AG04449 (cell line): Measurements from ENCODE around the gene TTLL9.

ENCODE experiments used
- CTCF ChIA-PET: fragments of 350-600 bp; formaldehyde crosslinking; extraction: SDS; loops from one replicate; lab custom pipeline; 2021; ENCODE audit warnings: antibody characterized with exemption; lab: Yijun Ruan, JAX
- POLR2A ChIA-PET: fragments of 400-600, 350-600 bp; formaldehyde crosslinking; extraction: SDS; loops from one replicate; lab custom pipeline; 2020; ENCODE audit warnings: antibody characterized with exemption, inconsistent platforms; lab: Yijun Ruan, JAX
- DNase-seq: peaks from one replicate; pipeline ENCODE4 v3.0.0-alpha.2; 2010; ENCODE audit warnings: low read depth, low spot score
- H3K4me3 ChIP-seq: 2 replicates; pipeline ENCODE4 v1.5.1; 2011; ENCODE audit warnings: low read depth, mild to moderate bottlenecking, control low read depth, low read length
- CTCF ChIP-seq: IDR thresholded peaks from one replicate; pipeline ENCODE4 v1.5.1; 2011; ENCODE audit warnings: mild to moderate bottlenecking, moderate library complexity, low read length, control low read depth, inconsistent platforms; ENCODE audit not compliant: insufficient read depth; ENCODE audit errors: missing control alignments

TTLL9 gene

GRCh38 chr20:31844737-31845299 lies 25.6 kb upstream of the TTLL9 start:
- POLR2A ChIA-PET: no interaction called here
- no peak overlapping the region for H3K4me3 ChIP-seq
- CTCF ChIA-PET: interaction anchor here (0.8 to 17.4 kb wide), 12 partner anchors 8 to 187 kb away, joined by 3 to 242 read pairs (median 4); partner anchors contain the start of genes MYLK2 and PDRG1
- no peak for TF ChIP-seq CTCF
- no peak for DNase-seq

GRCh38 chr20:31845300-31845863 lies 25.1 kb upstream of the TTLL9 start, which contains the start of gene FOXS1:
FOXS1 (minus strand) TSS chr20:31845604; CDS start chr20:31845542, 62 bp downstream.
- H3K4me3 ChIP-seq: no peak within 1 kb of the TSS
- CTCF ChIA-PET: interaction anchor here (0.8 to 17.4 kb wide), 10 partner anchors 9 to 186 kb away, joined by 3 to 242 read pairs (median 6); partner anchors contain the start of genes MYLK2 and PDRG1
- POLR2A ChIA-PET: no interaction called here
- TF ChIP-seq CTCF: no peak
- no peak for DNase-seq

- TF ChIP-seq CTCF: no peak
- no peak for DNase-seq
- CTCF ChIA-PET: interaction anchor here (0.7 to 7.1 kb wide), 28 partner anchors 9 to 805 kb away, joined by 3 to 113 read pairs (median 5); partner anchors contain the start of gene PDRG1
- POLR2A ChIA-PET: interaction anchor here (0.8 kb wide), 1 partner anchor 23 kb away, joined by 3 read pairs; no protein-coding TSS in a partner anchor
- no peak overlapping the region for H3K4me3 ChIP-seq
Measured at GRCh38 chr20:31846793-31847138, 23.7 kb upstream of the TTLL9 start.

- no peak for DNase-seq
- ChIA-PET POLR2A (no interaction called here), CTCF (interaction anchor here (0.6 to 7.1 kb wide), 14 partner anchors 7 to 243 kb away, joined by 3 to 113 read pairs (median 8); no protein-coding TSS in a partner anchor)
- no peak overlapping the region for H3K4me3 ChIP-seq
- TF ChIP-seq CTCF: no peak
Measured at GRCh38 chr20:31848088-31848999, 22.1 kb upstream of the TTLL9 start.

GRCh38 chr20:31849306-31849930 lies 21.0 kb upstream of the TTLL9 start:
- ChIA-PET CTCF (interaction anchor here (0.6 to 8.0 kb wide), 11 partner anchors 11 to 241 kb away, joined by 3 to 125 read pairs (median 53); partner anchors contain the start of gene PDRG1), POLR2A (no interaction called here)
- no peak for TF ChIP-seq CTCF
- no peak for DNase-seq
- H3K4me3 ChIP-seq: no peak overlapping the region
